ENCODE measurements around the gene KMT5C.

DNA sequence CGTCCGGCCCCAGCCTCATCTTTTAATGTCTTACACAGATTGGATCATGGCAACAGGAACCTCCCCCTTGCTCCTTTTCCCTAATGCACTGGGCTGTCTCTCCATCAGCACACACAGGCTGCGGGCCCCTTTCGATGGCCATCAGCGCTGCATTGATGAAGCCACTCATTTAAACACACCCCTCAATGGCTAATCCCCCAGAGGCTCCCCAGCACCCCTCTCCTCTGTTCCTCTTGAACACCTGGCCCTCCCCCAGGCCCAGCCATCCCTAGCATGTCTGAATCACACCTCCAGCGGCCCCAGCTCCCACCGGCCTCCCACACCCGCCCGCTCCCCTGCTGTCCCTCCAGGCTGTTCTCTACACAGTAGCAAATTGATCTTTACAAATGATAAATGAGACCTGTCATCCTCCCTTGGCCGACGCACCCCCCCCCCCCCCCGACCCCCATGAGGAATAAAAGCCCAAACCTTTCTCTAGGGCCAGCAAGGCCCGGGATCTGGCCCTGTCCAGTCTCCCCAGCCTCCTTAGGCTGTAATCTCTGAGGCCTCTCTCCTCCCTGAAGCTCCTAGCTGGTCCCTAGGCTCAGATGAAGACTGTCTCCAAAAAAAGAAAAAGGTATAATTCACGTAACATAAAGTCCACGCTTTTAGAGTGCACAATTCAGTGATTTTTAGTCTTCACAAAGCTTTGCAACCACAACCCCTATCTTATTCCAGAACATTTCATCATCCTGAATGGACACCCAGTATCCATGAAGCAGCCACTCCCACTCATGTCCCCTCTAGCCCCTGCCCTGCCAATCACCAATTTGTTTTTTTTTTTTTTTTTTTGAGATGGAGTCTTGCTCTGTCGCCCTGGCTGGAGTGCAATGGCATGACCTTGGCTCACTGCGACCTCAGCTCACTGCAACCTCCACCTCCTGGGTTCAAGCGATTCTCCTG lies 53.4 kb downstream of the KMT5C start:
- TF ChIP-seq, protein P1, sequence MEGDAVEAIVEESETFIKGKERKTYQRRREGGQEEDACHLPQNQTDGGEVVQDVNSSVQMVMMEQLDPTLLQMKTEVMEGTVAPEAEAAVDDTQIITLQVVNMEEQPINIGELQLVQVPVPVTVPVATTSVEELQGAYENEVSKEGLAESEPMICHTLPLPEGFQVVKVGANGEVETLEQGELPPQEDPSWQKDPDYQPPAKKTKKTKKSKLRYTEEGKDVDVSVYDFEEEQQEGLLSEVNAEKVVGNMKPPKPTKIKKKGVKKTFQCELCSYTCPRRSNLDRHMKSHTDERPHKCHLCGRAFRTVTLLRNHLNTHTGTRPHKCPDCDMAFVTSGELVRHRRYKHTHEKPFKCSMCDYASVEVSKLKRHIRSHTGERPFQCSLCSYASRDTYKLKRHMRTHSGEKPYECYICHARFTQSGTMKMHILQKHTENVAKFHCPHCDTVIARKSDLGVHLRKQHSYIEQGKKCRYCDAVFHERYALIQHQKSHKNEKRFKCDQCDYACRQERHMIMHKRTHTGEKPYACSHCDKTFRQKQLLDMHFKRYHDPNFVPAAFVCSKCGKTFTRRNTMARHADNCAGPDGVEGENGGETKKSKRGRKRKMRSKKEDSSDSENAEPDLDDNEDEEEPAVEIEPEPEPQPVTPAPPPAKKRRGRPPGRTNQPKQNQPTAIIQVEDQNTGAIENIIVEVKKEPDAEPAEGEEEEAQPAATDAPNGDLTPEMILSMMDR (IDR thresholded peaks at IDR 0.05) = no peak
- TF ChIP-seq EZH2 (IDR thresholded peaks at IDR 0.05; ENCODE audit: borderline replicate concordance, insufficient read depth, low read depth, low read length, poor library complexity, severe bottlenecking) = no peak

All from B cell (primary cell).